ENCODE results near the gene TARS2. TPM values are rescaled to one million over a fixed set of nuclear protein-coding genes. Genes with fewer than 3 reads are reported as not detected.

The TARS2 gene
- total and polyA plus RNA-seq, 2 of the 13 experiments (the other 11 are each of a cell fraction or from before 2014, with no cell fraction given), result 21.3 to 22.8 TPM

- intact Hi-C loops (cut with micrococcal nuclease; ENCODE audit: unreplicated experiment) (loop anchor here (1.0 kb wide), 1 partner anchor 17 kb away; no protein-coding TSS in a partner anchor), in situ Hi-C loops (cut with HindIII; ENCODE audit: extremely low pct_ligation_motif_present, low pct_unique_long_range_greater_than_20kb) (no loop called here)
- Histone ChIP-seq H3K9ac (ENCODE audit: insufficient read depth, low read depth, low read length) (peak overlapping the region; percentile 81), H3K27ac (ENCODE audit: extremely low read length, insufficient read depth, low read length) (peak overlapping the region; percentile 82), H3K79me2 (ENCODE audit: insufficient read depth, low read length) (no peaks in the 10 kb centered on the region), H3K36me3 (replicated peaks in 1 of 2; ENCODE audit: control insufficient read depth in 1 of 2, insufficient read depth in 2 of 2, low read length in 2 of 2) (no peaks in the 10 kb centered on the region), H3K27me3 (ENCODE audit: control insufficient read depth in 1 of 2, insufficient read depth in 2 of 2, low read length in 2 of 2) (no peaks in the 10 kb centered on the region; a peak in 1 of 5 replicates), H3K9me3 (ENCODE audit: low read length) (no peaks in the 10 kb centered on the region), H4K20me1 (ENCODE audit: insufficient read depth, low read length) (no peaks in the 10 kb centered on the region), H3K4me2 (ENCODE audit: low read depth, low read length) (peak overlapping the region; percentile 85), H3K4me1 (ENCODE audit: insufficient read depth, low read length) (peaks cover 32% of the 10 kb centered on the region), H2AFZ (ENCODE audit: low read length) (peak overlapping the region; percentile 82), H3K4me3 (replicated peaks in 1 of 3; ENCODE audit: insufficient read depth in 1 of 3, low read depth in 2 of 3, low read length in 3 of 3) (peak overlapping the region; percentile 56 to 84 (median 73))
- FAIRE-seq (no peak), DNase-seq (ENCODE audit: low spot score) (no peak), ATAC-seq (peak; percentile 28)
- ChIA-PET POLR2A (interaction anchor here (0.8 to 3.3 kb wide), 25 partner anchors 8 to 491 kb away, joined by 3 to 78 read pairs (median 5); partner anchors contain the start of genes ADAMTSL4, GOLPH3L, RPRD2 and TARS2), CTCF (ENCODE audit: low intra/inter-chr PET ratio, low total read pairs) (no interaction called here)
- TSS peak; percentile 98 for BruUV-seq (replicated peaks)
- 16% methylated on average over 13 of the region's 21 CpGs for WGBS (ENCODE audit: low lambda C conversion rate)
- TF ChIP-seq ZNF441 (CRISPR knock-in tag; IDR thresholded peaks at IDR 0.05; ENCODE audit: borderline replicate concordance) (0 out of 2 replicates have a peak, but pooled peaks have one; percentile 13), SMAD3 (CRISPR knock-in tag; IDR thresholded peaks at IDR 0.05) (0 out of 2 replicates have a peak, but pooled peaks have one; percentile 15), ZNF501 (CRISPR knock-in tag; IDR thresholded peaks at IDR 0.05) (peak; percentile 19; the same call in 1 of the 2 replicates), PRDM15 (CRISPR knock-in tag; IDR thresholded peaks at IDR 0.05) (0 out of 2 replicates have a peak, but pooled peaks have one; percentile 51), ZNF703 (CRISPR knock-in tag; IDR thresholded peaks at IDR 0.05; ENCODE audit: borderline replicate concordance) (0 out of 2 replicates have a peak, but pooled peaks have one; percentile 48), ZFP82 (CRISPR knock-in tag; IDR thresholded peaks at IDR 0.05; ENCODE audit: borderline replicate concordance) (peak; percentile 56; the same call in 1 of the 2 replicates), PAWR (CRISPR knock-in tag; IDR thresholded peaks at IDR 0.05; ENCODE audit: borderline replicate concordance) (no peak), ZNF329 (CRISPR knock-in tag; IDR thresholded peaks at IDR 0.05; ENCODE audit: low read depth) (0 out of 2 replicates have a peak, but pooled peaks have one; percentile 44)
- TF ChIP-seq, protein P1, sequence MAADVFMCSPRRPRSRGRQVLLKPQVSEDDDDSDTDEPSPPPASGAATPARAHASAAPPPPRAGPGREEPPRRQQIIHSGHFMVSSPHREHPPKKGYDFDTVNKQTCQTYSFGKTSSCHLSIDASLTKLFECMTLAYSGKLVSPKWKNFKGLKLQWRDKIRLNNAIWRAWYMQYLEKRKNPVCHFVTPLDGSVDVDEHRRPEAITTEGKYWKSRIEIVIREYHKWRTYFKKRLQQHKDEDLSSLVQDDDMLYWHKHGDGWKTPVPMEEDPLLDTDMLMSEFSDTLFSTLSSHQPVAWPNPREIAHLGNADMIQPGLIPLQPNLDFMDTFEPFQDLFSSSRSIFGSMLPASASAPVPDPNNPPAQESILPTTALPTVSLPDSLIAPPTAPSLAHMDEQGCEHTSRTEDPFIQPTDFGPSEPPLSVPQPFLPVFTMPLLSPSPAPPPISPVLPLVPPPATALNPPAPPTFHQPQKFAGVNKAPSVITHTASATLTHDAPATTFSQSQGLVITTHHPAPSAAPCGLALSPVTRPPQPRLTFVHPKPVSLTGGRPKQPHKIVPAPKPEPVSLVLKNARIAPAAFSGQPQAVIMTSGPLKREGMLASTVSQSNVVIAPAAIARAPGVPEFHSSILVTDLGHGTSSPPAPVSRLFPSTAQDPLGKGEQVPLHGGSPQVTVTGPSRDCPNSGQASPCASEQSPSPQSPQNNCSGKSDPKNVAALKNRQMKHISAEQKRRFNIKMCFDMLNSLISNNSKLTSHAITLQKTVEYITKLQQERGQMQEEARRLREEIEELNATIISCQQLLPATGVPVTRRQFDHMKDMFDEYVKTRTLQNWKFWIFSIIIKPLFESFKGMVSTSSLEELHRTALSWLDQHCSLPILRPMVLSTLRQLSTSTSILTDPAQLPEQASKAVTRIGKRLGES (CRISPR knock-in tag; IDR thresholded peaks at IDR 0.05; ENCODE audit: borderline replicate concordance), result no peak
- TF ChIP-seq, protein P2, sequence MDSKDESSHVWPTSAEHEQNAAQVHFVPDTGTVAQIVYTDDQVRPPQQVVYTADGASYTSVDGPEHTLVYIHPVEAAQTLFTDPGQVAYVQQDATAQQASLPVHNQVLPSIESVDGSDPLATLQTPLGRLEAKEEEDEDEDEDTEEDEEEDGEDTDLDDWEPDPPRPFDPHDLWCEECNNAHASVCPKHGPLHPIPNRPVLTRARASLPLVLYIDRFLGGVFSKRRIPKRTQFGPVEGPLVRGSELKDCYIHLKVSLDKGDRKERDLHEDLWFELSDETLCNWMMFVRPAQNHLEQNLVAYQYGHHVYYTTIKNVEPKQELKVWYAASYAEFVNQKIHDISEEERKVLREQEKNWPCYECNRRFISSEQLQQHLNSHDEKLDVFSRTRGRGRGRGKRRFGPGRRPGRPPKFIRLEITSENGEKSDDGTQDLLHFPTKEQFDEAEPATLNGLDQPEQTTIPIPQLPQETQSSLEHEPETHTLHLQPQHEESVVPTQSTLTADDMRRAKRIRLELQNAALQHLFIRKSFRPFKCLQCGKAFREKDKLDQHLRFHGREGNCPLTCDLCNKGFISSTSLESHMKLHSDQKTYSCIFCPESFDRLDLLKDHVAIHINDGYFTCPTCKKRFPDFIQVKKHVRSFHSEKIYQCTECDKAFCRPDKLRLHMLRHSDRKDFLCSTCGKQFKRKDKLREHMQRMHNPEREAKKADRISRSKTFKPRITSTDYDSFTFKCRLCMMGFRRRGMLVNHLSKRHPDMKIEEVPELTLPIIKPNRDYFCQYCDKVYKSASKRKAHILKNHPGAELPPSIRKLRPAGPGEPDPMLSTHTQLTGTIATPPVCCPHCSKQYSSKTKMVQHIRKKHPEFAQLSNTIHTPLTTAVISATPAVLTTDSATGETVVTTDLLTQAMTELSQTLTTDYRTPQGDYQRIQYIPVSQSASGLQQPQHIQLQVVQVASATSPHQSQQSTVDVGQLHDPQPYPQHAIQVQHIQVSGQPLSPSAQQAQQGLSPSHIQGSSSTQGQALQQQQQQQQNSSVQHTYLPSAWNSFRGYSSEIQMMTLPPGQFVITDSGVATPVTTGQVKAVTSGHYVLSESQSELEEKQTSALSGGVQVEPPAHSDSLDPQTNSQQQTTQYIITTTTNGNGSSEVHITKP (CRISPR knock-in tag; IDR thresholded peaks at IDR 0.05; ENCODE audit: low read depth), result 0 out of 2 replicates have a peak, but pooled peaks have one; percentile 2
- TF ChIP-seq, protein P3, sequence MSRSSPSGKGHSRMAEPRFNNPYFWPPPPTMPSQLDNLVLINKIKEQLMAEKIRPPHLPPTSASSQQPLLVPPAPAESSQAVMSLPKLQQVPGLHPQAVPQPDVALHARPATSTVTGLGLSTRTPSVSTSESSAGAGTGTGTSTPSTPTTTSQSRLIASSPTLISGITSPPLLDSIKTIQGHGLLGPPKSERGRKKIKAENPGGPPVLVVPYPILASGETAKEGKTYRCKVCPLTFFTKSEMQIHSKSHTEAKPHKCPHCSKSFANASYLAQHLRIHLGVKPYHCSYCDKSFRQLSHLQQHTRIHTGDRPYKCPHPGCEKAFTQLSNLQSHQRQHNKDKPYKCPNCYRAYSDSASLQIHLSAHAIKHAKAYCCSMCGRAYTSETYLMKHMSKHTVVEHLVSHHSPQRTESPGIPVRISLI (CRISPR knock-in tag; IDR thresholded peaks at IDR 0.05; ENCODE audit: borderline replicate concordance), result peak; percentile 81; the same call in 1 of the 2 replicates
Measured at GRCh38 chr1:150514913-150515327, 27.7 kb downstream of the TARS2 start.
